Ammon's horn (tissue), 1 donor: ENCODE measurements around the gene THSD1.
"Not testable (repeated sequence)": the region's sequence is repeated elsewhere in the genome, so short reads cannot be mapped to it uniquely, and the experiment has no call there.

ENCODE experiments used
- DNase-seq: peaks from one replicate; pipeline ENCODE4 v3.0.0-alpha.2; 2016; ENCODE audit warnings: low spot score

THSD1 gene

GRCh38 chr13:52356327-52356726, 49.6 kb downstream of the THSD1 start:
- DNase-seq = no peak

- DNase-seq = no peak
Measured at GRCh38 chr13:52353193-52353592, 52.8 kb downstream of the THSD1 start.

DNA sequence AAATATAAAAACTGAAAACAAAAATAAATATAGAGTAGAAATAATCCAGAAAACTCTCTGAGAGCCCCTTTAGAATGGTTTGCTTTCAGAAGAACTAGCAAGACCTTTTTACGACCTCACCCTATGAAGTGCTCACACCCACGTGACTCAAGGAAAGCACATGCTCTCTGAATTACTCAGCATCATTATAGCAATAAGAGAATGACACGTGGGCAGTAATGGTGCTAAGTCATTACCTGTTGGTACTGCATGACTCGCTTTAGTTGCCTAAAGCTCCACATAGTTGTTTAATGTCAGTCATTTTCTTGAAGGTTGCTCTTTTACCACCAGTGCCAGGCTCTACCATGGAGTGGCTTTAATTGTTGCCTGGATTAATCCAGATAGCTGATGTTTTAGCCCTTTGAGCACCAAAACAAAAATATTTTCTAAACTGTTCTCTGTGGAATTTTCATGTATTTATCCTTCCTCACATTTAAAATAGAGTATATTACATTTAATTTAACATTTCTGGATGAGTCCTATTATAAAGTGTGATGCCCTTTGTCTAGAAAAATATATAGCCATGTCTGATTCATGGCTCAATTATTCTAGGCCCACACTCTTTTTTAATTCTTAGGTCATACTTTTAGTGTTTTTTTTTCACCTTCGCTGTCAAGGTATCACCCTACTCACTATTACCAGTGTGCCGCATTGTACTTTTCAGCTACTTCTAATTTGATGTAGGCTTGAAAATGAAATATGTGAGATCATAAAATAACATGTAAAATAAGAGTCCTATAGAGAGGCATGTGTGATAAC, 56.8 kb downstream of the THSD1 start:
- DNase-seq = no peak

GRCh38 chr13:52348071-52348470, 57.9 kb downstream of the THSD1 start:
- no peak for DNase-seq

- no peak for DNase-seq
Measured at GRCh38 chr13:52345631-52346251, 60.2 kb downstream of the THSD1 start.

- no peak for DNase-seq
Measured at GRCh38 chr13:52345048-52345447, 60.9 kb downstream of the THSD1 start.

GRCh38 chr13:52344108-52344507, 61.9 kb downstream of the THSD1 start:
- DNase-seq = no peak

DNA sequence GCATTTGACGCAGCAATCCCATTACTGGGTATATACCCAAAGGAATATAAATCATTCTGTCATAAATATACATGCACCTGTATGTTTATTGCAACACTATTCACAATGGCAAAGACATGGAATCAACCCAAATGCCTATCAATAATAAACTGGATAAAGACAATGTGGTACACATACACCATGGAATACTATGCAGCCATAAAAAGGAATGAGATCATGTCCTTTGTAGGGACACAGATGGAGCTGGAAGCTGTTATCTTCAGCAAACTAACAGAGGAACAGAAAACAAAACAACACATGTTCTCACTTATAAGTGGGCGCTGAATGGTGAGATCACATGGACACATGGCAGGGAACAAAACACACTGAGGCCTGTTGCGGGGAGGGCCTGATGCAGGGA, 63.8 kb downstream of the THSD1 start:
- DNase-seq = not testable (repeated sequence)

GRCh38 chr13:52337828-52338455, 68.0 kb downstream of the THSD1 start:
- not testable (repeated sequence) for DNase-seq

- not testable (repeated sequence) for DNase-seq
Measured at GRCh38 chr13:52334107-52334506, 71.9 kb downstream of the THSD1 start.

GRCh38 chr13:52331844-52332243, 74.1 kb downstream of the THSD1 start:
- DNase-seq = not testable (repeated sequence)
